HepG2 (cell line): ENCODE data around the gene KCNQ1OT1. TPM values are rescaled to one million over a fixed set of nuclear protein-coding genes. Genes with fewer than 3 reads are reported as not detected.

Source experiments
- AKAP8 ChIP-seq: sonication (generic); formaldehyde crosslinking; IDR thresholded peaks from 2 replicates; pipeline ENCODE4 v1.5.1; 2020; ENCODE audit warnings: mild to moderate bottlenecking, missing genetic modification reagents
- ASH2L ChIP-seq: fragments of 300-600, 200-600 bp; sonication (generic); IDR thresholded peaks from 2 replicates; pipeline ENCODE4 v1.7.0; 2017; ENCODE audit warnings: low read depth, mild to moderate bottlenecking, moderate library complexity, mixed read lengths, low read length; ENCODE audit not compliant: insufficient read length
- BRD4 ChIP-seq: sonication (generic); formaldehyde crosslinking; IDR thresholded peaks from 2 replicates; pipeline ENCODE4 v1.4.0; 2020; ENCODE audit warnings: missing genetic modification reagents
- CEBPG ChIP-seq: IDR thresholded peaks from 2 replicates; pipeline ENCODE4 v1.6.1; 2016
- CSRNP2 ChIP-seq: sonication (generic); formaldehyde crosslinking; conservative IDR thresholded peaks from 2 replicates; pipeline ENCODE4 v1.8.0; 2022; ENCODE audit warnings: low read depth, missing genetic modification reagents
- DPF2 ChIP-seq: sonication (generic); formaldehyde crosslinking; IDR thresholded peaks from 2 replicates; pipeline ENCODE4 v1.4.0; 2020; ENCODE audit warnings: mild to moderate bottlenecking, low read depth, missing genetic modification reagents, borderline replicate concordance
- MNT ChIP-seq: fragments of 450-650 bp; IDR thresholded peaks from 2 replicates; pipeline ENCODE4 v1.6.1; 2016
- MTF2 ChIP-seq: sonication (generic); formaldehyde crosslinking; IDR thresholded peaks from 2 replicates; pipeline ENCODE4 v1.5.0; 2020; ENCODE audit warnings: missing genetic modification reagents, borderline replicate concordance
- MXD3 ChIP-seq: IDR thresholded peaks from 2 replicates; pipeline ENCODE4 v1.6.1; 2016; ENCODE audit warnings: mild to moderate bottlenecking, missing biosample characterization, missing genetic modification reagents
- POLR2A ChIP-seq, 2 experiments: IDR thresholded peaks; 2 replicates each; pipeline ENCODE4 v1.6.1; 2011; ENCODE audit warnings: low read depth in 2 of 2, low read length in 2 of 2, mild to moderate bottlenecking in 1 of 2, moderate library complexity in 1 of 2; ENCODE audit not compliant: insufficient read depth in 1 of 2
- PREB ChIP-seq: sonication (generic); formaldehyde crosslinking; IDR thresholded peaks from 2 replicates; pipeline ENCODE4 v1.4.0; 2020; ENCODE audit warnings: missing genetic modification reagents
- RBFOX2 ChIP-seq: fragments of 200-400 bp; formaldehyde crosslinking; IDR thresholded peaks from 2 replicates; pipeline ENCODE4 v1.6.1; 2017; ENCODE audit warnings: low read depth, mild to moderate bottlenecking, low read length
- SMAD1 ChIP-seq: sonication (generic); formaldehyde crosslinking; IDR thresholded peaks from 2 replicates; pipeline ENCODE4 v1.4.0; 2020; ENCODE audit warnings: missing genetic modification reagents, low read depth, mild to moderate bottlenecking, borderline replicate concordance
- SMARCE1 ChIP-seq: fragments of 450-650 bp; IDR thresholded peaks from 2 replicates; pipeline ENCODE4 v1.6.1; 2017; ENCODE audit warnings: borderline replicate concordance
- SMYD3 ChIP-seq: sonication (generic); formaldehyde crosslinking; IDR thresholded peaks from 2 replicates; pipeline ENCODE4 v1.8.1; 2023; ENCODE audit warnings: mild to moderate bottlenecking, missing genetic modification reagents
- ZHX2 ChIP-seq, 2 experiments: sonication (generic) in 1 of 2; formaldehyde crosslinking in 1 of 2; IDR thresholded peaks; 2 replicates each; pipeline versions ENCODE4 v1.6.1 to v1.9.0; 2014 to 2022; ENCODE audit warnings: antibody characterized with exemption in 1 of 2, borderline replicate concordance in 1 of 2, inconsistent platforms in 1 of 2, low read depth in 1 of 2, missing genetic modification reagents in 1 of 2
- ZMAT5 ChIP-seq: sonication (generic); formaldehyde crosslinking; IDR thresholded peaks from 2 replicates; pipeline ENCODE4 v1.5.0; 2020; ENCODE audit warnings: mild to moderate bottlenecking, low read depth, missing genetic modification reagents, borderline replicate concordance
- ZNF335 ChIP-seq: sonication (generic); formaldehyde crosslinking; IDR thresholded peaks from 2 replicates; pipeline ENCODE4 v1.4.0; 2020; ENCODE audit warnings: missing genetic modification reagents
- ZNF432 ChIP-seq: sonication (generic); formaldehyde crosslinking; IDR thresholded peaks from 2 replicates; pipeline ENCODE4 v1.5.0; 2020; ENCODE audit warnings: missing genetic modification reagents, mild to moderate bottlenecking, borderline replicate concordance
- polyA plus RNA-seq, 8 experiments: library from polyadenylated mRNA; depleted of rRNA in 3 of 8; stranded (reverse) in 7 of 8; unstranded in 1 of 8; fragments of >200 nt; fragmentation: Illumina TruSeq in 4 of 8; extraction: Trizol in 4 of 8; gene quantifications; 2 replicates each; pipeline versions ENCODE4 v1.2.1 to v1.2.3, GENCODE V29; 2011 to 2016; ENCODE audit warnings: low read depth in 4 of 8, missing spikeins in 1 of 8, mixed read lengths in 1 of 8; ENCODE audit not compliant: insufficient read depth in 1 of 8
- total RNA-seq, 5 experiments: library from RNA; depleted of rRNA; stranded (reverse); fragments of >200 nt; fragmentation: Illumina TruSeq; extraction: Trizol; gene quantifications; 2 replicates each; pipeline ENCODE4 v1.2.3, GENCODE V29; 2016; ENCODE audit warnings: low read depth in 1 of 5

KCNQ1OT1 gene
- total and polyA plus RNA-seq, 2 of the 13 experiments (the other 11 are each of a cell fraction or from before 2014, with no cell fraction given) = 1.3 to 18.9 TPM

- TF ChIP-seq ZHX2 (IDR thresholded peaks at IDR 0.05; ENCODE audit: low read depth) (no peak), ZHX2 (CRISPR knock-in tag; IDR thresholded peaks at IDR 0.05; ENCODE audit: borderline replicate concordance) (no peak), ASH2L (no peak), PREB (CRISPR knock-in tag) (no peak), ZNF432 (CRISPR knock-in tag) (no peak), CEBPG (CRISPR knock-in tag) (no peak), SMARCE1 (no peak), DPF2 (CRISPR knock-in tag) (no peak), CSRNP2 (CRISPR knock-in tag) (0 out of 2 replicates have a peak, but pooled peaks have one; percentile 15), MTF2 (CRISPR knock-in tag) (0 out of 2 replicates have a peak, but pooled peaks have one; percentile 18), BRD4 (CRISPR knock-in tag) (no peak), RBFOX2 (peak; percentile 80), SMAD1 (CRISPR knock-in tag) (0 out of 2 replicates have a peak, but pooled peaks have one; percentile 15), AKAP8 (CRISPR knock-in tag) (peak; percentile 83; the same call in 1 of the 2 replicates), ZNF335 (CRISPR knock-in tag) (no peak), MXD3 (CRISPR knock-in tag) (peak; percentile 40; the same call in 1 of the 2 replicates), POLR2A (IDR thresholded peaks at IDR 0.05; ENCODE audit: insufficient read depth in 1 of 2, low read depth in 2 of 2, low read length in 2 of 2) (no peak), MNT (no peak), SMYD3 (CRISPR knock-in tag) (no peak), ZMAT5 (CRISPR knock-in tag) (no peak)
Observed at GRCh38 chr11:2729841-2730240, 30.0 kb upstream of the KCNQ1OT1 start (continued).
